ENCODE results near the gene MYT1. TPM values are rescaled to one million over a fixed set of nuclear protein-coding genes. Genes with fewer than 3 reads are reported as not detected.

The MYT1 gene
- total RNA-seq, 1 donor from 2014 or later = 0.74 TPM

DNA sequence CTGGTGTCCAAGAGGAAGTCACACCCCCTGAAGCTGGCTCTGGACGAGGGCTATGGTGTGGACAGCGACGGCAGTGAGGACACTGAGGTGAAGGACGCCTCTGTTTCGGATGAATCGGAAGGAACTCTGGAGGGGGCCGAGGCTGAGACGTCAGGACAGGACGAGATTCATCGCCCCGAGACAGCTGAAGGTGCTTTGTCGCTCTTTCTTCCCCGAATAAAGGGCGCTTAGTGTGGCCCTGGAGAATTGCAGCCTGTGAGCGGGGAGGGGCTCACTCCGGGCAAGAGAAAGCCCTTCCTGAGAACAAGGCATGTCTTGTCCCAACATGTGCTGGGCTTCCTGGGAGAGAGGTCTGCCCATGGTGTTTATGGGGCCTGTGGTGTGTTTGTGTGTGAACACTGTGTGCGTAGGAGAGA, 41.4 kb downstream of the MYT1 start:
- H3K27ac Mint-ChIP-seq (ENCODE audit: unreplicated experiment) = no peak overlapping the region
- TF ChIP-seq CTCF (IDR thresholded peaks at IDR 0.05; ENCODE audit: unreplicated experiment) = no peak
- no peak for DNase-seq (ENCODE audit: low spot score)

GRCh38 chr20:64206614-64207013, 42.4 kb downstream of the MYT1 start:
- H3K4me3 Mint-ChIP-seq (ENCODE audit: unreplicated experiment) = no peak overlapping the region
- H3K27ac Mint-ChIP-seq (ENCODE audit: unreplicated experiment) = no peak overlapping the region
- no peaks in the 10 kb centered on the region for H3K9me3 Mint-ChIP-seq (ENCODE audit: unreplicated experiment)
- DNase-seq (ENCODE audit: low spot score) = no peak
- no peaks in the 10 kb centered on the region for H3K36me3 Mint-ChIP-seq (ENCODE audit: low read depth, unreplicated experiment)
- no peak for TF ChIP-seq CTCF (IDR thresholded peaks at IDR 0.05; ENCODE audit: unreplicated experiment)
- peaks cover 11% of the 10 kb centered on the region for H3K27me3 Mint-ChIP-seq (ENCODE audit: unreplicated experiment)
- no peaks in the 10 kb centered on the region for H3K4me1 Mint-ChIP-seq (ENCODE audit: unreplicated experiment)

More for the DNA sequence above, 41.4 kb downstream of the MYT1 start:
- Mint-ChIP-seq H3K4me1 (ENCODE audit: unreplicated experiment) (no peaks in the 10 kb centered on the region), H3K9me3 (ENCODE audit: unreplicated experiment) (no peaks in the 10 kb centered on the region), H3K4me3 (ENCODE audit: unreplicated experiment) (no peak overlapping the region), H3K36me3 (ENCODE audit: low read depth, unreplicated experiment) (no peaks in the 10 kb centered on the region), H3K27me3 (ENCODE audit: unreplicated experiment) (peaks cover 7% of the 10 kb centered on the region)

- no peak overlapping the region for H3K27ac Mint-ChIP-seq (ENCODE audit: unreplicated experiment)
- H3K4me3 Mint-ChIP-seq (ENCODE audit: unreplicated experiment) = no peak overlapping the region
- DNase-seq (ENCODE audit: low spot score) = no peak
- H3K9me3 Mint-ChIP-seq (ENCODE audit: unreplicated experiment) = no peaks in the 10 kb centered on the region
- H3K36me3 Mint-ChIP-seq (ENCODE audit: low read depth, unreplicated experiment) = no peaks in the 10 kb centered on the region
- H3K4me1 Mint-ChIP-seq (ENCODE audit: unreplicated experiment) = no peaks in the 10 kb centered on the region
- no peak for TF ChIP-seq CTCF (IDR thresholded peaks at IDR 0.05; ENCODE audit: unreplicated experiment)
- H3K27me3 Mint-ChIP-seq (ENCODE audit: unreplicated experiment) = peaks cover 11% of the 10 kb centered on the region
Measured at GRCh38 chr20:64207641-64208590, 43.7 kb downstream of the MYT1 start.

GRCh38 chr20:64209148-64209547, 44.9 kb downstream of the MYT1 start:
- peak overlapping the region; percentile 18 for H3K27ac Mint-ChIP-seq (ENCODE audit: unreplicated experiment)
- no peaks in the 10 kb centered on the region for H3K36me3 Mint-ChIP-seq (ENCODE audit: low read depth, unreplicated experiment)
- no peaks in the 10 kb centered on the region for H3K4me1 Mint-ChIP-seq (ENCODE audit: unreplicated experiment)
- peaks cover 11% of the 10 kb centered on the region for H3K27me3 Mint-ChIP-seq (ENCODE audit: unreplicated experiment)
- DNase-seq (ENCODE audit: low spot score) = no peak
- TF ChIP-seq CTCF (IDR thresholded peaks at IDR 0.05; ENCODE audit: unreplicated experiment) = no peak
- no peak overlapping the region for H3K4me3 Mint-ChIP-seq (ENCODE audit: unreplicated experiment)
- no peaks in the 10 kb centered on the region for H3K9me3 Mint-ChIP-seq (ENCODE audit: unreplicated experiment)

All from endothelial cell (in vitro differentiated cells).